ENCODE results near the gene MRPS24.

Gene MRPS24

DNA sequence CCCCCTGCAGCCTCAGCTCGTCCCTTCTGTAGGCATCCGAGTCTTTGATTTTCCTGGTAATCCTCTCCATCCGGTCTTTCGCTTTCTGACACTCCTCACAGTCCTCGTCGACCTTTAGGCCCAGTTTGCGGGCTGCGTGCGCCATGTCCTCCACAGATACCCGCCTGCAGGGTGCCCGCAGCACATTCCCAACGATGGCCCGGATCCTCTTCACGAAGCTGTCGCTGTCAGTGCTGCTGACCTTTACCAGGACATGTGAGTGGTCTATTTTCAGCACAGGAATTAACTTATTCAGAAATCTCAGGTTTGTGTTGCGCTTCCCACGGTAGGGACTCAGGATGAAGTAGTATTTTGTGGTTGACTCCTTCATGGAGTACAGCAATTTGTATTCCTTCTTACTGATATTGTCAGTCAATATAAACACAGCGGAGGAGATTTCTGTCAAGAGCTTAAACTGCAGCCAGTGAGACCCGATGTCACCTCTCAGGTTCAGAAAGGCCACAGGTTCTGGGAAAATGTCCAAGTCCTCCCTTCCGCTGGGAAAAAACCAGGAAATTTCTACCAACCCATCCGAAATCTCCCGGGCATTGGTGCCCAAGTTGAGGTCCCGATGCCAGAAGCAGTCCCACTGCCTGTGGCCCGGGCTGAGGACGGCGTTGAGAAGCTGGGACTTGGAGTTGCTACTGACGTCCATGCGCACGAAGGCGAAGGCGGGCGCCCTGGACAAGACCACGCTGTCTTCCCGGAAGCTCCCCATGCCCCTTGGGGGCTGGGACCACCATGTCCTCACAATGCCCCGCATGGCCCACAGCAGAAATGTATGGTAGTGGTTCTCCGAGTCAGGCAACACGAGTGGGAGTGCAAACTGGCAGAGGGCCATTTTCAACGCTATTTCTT is 8.9 kb upstream of the MRPS24 start:
- peaks cover 11% of the 10 kb centered on the region for H3K36me3 ChIP-seq (ENCODE audit: control insufficient read depth, insufficient read depth, low read length)
- H3K4me3 ChIP-seq (ENCODE audit: low read length), result no peak overlapping the region
- no peaks in the 10 kb centered on the region for H3K9me3 ChIP-seq (ENCODE audit: control insufficient read depth, insufficient read depth, low read length)
- WGBS (ENCODE audit: insufficient coverage, insufficient read length), result no CpG with 5 or more reads among the region's 38 CpGs
- H3K27ac ChIP-seq (ENCODE audit: low read length), result no peak overlapping the region
- H3K27me3 ChIP-seq (ENCODE audit: control insufficient read depth, insufficient read depth, low read length), result no peaks in the 10 kb centered on the region
- H3K4me1 ChIP-seq (ENCODE audit: control insufficient read depth, insufficient read depth, low read length), result no peaks in the 10 kb centered on the region; the same call in 1 of the 2 replicates
- no peak for DNase-seq (ENCODE audit: low read depth, low spot score)

DNA sequence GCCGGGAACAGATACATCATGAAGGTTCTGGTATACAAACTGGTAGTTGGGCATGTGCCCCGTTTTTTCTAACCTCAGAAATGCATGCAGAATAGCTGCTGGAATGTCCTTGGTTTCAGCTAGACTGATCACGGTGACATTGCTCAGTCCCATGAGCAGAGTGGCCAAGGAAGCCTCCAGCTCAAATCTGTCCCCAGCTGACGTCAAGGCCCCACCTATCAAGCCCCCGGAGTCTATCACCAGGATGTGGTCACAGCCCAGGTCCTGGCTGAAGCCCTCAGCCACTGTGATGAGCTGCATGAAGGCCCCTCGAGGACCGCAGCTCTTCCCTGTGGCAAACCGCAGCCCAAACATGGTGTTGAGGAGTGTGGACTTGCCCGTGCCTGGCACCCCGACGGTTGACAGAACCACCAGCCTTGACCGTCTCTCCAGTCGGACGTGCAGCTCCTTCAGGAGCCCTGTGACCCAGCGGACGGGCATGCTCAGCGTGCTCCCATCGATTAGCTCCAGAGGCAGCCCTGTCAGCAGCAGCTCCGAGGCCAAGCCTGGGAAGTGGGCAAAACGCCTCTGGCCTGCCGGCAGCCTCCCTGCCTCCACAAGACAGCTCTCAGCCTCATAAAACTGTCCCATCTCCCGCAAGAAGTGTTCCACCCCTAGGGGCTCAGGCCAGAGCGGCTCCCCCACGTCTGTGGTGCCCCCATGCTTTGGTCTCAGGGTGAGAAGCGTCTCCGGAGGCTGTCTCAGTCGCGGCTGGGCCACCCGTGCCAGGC is 7.8 kb upstream of the MRPS24 start:
- no CpG with 5 or more reads among the region's 29 CpGs for WGBS (ENCODE audit: insufficient coverage, insufficient read length)
- H3K36me3 ChIP-seq (ENCODE audit: control insufficient read depth, insufficient read depth, low read length), result peaks cover 11% of the 10 kb centered on the region
- H3K9me3 ChIP-seq (ENCODE audit: control insufficient read depth, insufficient read depth, low read length), result no peaks in the 10 kb centered on the region
- no peak overlapping the region for H3K4me3 ChIP-seq (ENCODE audit: low read length)
- no peaks in the 10 kb centered on the region for H3K27me3 ChIP-seq (ENCODE audit: control insufficient read depth, insufficient read depth, low read length)
- no peak for DNase-seq (ENCODE audit: low read depth, low spot score)
- no peak overlapping the region for H3K27ac ChIP-seq (ENCODE audit: low read length)
- peaks cover 3% of the 10 kb centered on the region; the same call in 1 of the 2 replicates for H3K4me1 ChIP-seq (ENCODE audit: control insufficient read depth, insufficient read depth, low read length)

DNA sequence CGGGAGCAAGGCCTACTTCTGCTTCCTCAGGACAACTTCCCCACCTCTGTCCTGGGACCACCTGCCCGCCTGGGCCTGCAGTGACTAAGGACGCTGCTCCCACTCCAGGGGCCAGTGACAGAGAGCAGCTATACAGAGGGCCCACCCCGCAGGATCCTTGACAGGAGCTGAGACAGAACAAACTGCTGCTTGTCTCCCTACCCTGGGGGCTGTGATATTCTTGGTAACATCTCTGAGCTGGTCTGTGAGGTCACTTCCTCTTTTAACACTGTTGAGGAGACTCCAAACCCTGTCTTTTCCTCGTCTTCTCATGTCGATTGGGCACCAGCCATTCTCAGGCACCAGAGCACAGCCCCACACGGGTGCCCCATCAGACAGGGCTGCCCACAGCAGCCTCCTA is 6.9 kb upstream of the MRPS24 start:
- peaks cover 11% of the 10 kb centered on the region for H3K36me3 ChIP-seq (ENCODE audit: control insufficient read depth, insufficient read depth, low read length)
- no peak overlapping the region for H3K27ac ChIP-seq (ENCODE audit: low read length)
- no peak for DNase-seq (ENCODE audit: low read depth, low spot score)
- H3K27me3 ChIP-seq (ENCODE audit: control insufficient read depth, insufficient read depth, low read length), result no peaks in the 10 kb centered on the region
- H3K4me3 ChIP-seq (ENCODE audit: low read length), result no peak overlapping the region
- H3K4me1 ChIP-seq (ENCODE audit: control insufficient read depth, insufficient read depth, low read length), result peaks cover 5% of the 10 kb centered on the region
- no peaks in the 10 kb centered on the region for H3K9me3 ChIP-seq (ENCODE audit: control insufficient read depth, insufficient read depth, low read length)
- WGBS (ENCODE audit: insufficient coverage, insufficient read length), result no CpG with 5 or more reads among the region's 7 CpGs

DNA sequence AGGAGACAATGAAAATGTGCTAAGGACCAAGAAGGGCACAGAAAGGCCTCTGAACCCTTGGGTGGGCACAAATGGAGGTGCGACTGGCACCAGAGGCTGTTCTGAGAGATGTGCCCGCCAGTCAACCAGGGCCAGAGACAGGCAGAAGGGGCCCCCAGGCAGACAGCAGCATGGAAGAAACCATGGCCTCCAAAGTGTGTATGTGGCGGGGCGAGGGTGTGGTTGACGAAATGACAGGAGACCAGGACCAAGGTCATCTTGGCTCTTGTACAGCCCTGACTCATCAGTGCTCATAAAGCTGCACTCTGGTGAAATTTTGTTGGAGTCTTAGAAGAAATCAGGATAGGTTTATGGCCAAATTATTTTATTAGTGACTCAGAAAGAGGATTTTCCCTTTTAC is 4.0 kb upstream of the MRPS24 start:
- no CpG with 5 or more reads among the region's 5 CpGs for WGBS (ENCODE audit: insufficient coverage, insufficient read length)
- Histone ChIP-seq H3K9me3 (ENCODE audit: control insufficient read depth, insufficient read depth, low read length) (no peaks in the 10 kb centered on the region), H3K4me3 (ENCODE audit: low read length) (no peak overlapping the region), H3K27me3 (ENCODE audit: control insufficient read depth, insufficient read depth, low read length) (no peaks in the 10 kb centered on the region), H3K4me1 (ENCODE audit: control insufficient read depth, insufficient read depth, low read length) (peaks cover 5% of the 10 kb centered on the region; the same call in 1 of the 2 replicates), H3K36me3 (ENCODE audit: control insufficient read depth, insufficient read depth, low read length) (peaks cover 11% of the 10 kb centered on the region), H3K27ac (ENCODE audit: low read length) (no peak overlapping the region)
- no peak for DNase-seq (ENCODE audit: low read depth, low spot score)

DNA sequence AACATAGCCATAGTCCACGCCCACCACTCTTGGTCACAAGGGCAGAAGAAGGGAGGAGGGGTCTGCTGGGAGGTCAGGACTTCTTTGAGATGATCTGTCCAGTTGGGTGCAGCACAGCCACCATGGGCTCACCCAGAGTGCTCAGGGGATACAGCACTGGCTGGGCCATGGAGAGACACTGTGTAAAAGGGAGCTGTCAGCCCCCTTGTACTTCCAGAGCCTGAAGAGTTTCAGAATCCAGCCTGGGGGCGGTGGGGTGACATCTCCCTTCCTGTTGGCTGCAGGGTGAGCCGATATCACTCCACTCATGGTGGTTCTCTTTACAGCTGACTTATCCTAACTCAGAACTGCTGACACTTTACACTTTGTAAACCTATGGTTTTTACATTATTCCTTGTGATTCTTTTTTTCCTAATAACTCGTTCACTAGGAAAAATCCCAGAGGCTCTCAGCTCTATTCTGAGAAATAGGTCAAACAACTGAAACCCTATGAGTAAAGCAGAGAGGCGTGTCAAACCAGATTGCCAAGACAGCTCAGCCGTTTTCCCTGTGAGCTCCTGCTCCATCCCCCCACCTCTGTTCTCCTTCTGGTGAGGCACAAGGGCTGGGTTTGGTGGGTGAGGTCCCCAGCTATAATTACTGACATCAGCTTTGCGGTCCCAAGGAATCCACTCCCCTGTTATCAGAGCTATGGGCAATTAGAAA is 3.2 kb upstream of the MRPS24 start:
- Histone ChIP-seq H3K27ac (ENCODE audit: low read length) (no peak overlapping the region), H3K36me3 (ENCODE audit: control insufficient read depth, insufficient read depth, low read length) (peaks cover 8% of the 10 kb centered on the region), H3K27me3 (ENCODE audit: control insufficient read depth, insufficient read depth, low read length) (no peaks in the 10 kb centered on the region), H3K4me3 (ENCODE audit: low read length) (no peak overlapping the region), H3K9me3 (ENCODE audit: control insufficient read depth, insufficient read depth, low read length) (no peaks in the 10 kb centered on the region), H3K4me1 (ENCODE audit: control insufficient read depth, insufficient read depth, low read length) (peaks cover 5% of the 10 kb centered on the region; the same call in 1 of the 2 replicates)
- no CpG with 5 or more reads among the region's 7 CpGs for whole genome bisulfite sequencing (ENCODE audit: insufficient coverage, insufficient read length)
- no peak for DNase-seq (ENCODE audit: low read depth, low spot score)

DNA sequence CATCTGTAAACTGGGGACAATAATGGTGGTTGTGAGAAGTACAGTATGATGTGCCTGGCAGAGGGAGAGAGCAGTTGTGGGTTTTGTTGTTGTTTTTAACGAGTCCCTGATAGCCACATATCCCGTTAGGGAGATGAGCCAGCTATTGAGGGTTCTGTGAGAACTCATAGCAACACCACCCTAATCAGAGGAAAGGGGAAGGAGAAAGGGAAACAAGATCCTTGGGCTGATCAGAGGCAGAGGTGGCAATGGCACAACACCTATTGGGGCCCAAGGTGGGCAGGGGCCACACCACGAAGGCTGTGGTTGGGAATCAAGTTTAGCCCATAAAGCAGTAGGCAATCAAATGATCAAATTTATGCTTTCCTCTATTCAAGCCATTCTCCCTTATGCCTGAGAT is 1.7 kb upstream of the MRPS24 start:
- Histone ChIP-seq H3K9me3 (ENCODE audit: control insufficient read depth, insufficient read depth, low read length) (no peaks in the 10 kb centered on the region), H3K4me1 (ENCODE audit: control insufficient read depth, insufficient read depth, low read length) (peaks cover 5% of the 10 kb centered on the region; the same call in 1 of the 2 replicates), H3K36me3 (ENCODE audit: control insufficient read depth, insufficient read depth, low read length) (peaks cover 3% of the 10 kb centered on the region; the same call in 1 of the 2 replicates), H3K27me3 (ENCODE audit: control insufficient read depth, insufficient read depth, low read length) (no peaks in the 10 kb centered on the region), H3K27ac (ENCODE audit: low read length) (no peak overlapping the region), H3K4me3 (ENCODE audit: low read length) (no peak overlapping the region)
- WGBS (ENCODE audit: insufficient coverage, insufficient read length), result no CpG with 5 or more reads among the region's 3 CpGs
- DNase-seq (ENCODE audit: low read depth, low spot score), result no peak

DNA sequence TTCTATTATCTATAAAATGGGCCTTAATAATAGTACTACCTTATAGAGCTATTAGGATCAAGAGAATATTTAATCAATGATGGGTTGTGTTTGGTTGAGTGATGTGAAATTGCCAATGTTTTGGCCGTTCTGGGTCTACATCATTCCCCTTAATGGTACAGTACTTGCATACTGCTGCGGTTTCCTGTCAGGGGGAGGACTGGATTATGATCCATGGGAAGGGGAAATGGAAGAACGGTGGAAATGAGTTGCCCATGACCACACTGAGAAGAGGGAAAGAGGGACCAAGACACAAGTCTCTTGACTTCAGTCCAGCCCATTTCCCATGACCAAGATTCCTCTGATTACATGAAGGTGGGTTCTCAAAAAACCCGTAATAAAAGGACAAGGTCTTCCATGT is 999 bp upstream of the MRPS24 start:
- WGBS (ENCODE audit: insufficient coverage, insufficient read length), result no CpG with 5 or more reads among the region's 4 CpGs
- no peak for DNase-seq (ENCODE audit: low read depth, low spot score)
- Histone ChIP-seq H3K27me3 (ENCODE audit: control insufficient read depth, insufficient read depth, low read length) (no peaks in the 10 kb centered on the region), H3K36me3 (ENCODE audit: control insufficient read depth, insufficient read depth, low read length) (peaks cover 3% of the 10 kb centered on the region; the same call in 1 of the 2 replicates), H3K4me1 (ENCODE audit: control insufficient read depth, insufficient read depth, low read length) (peaks cover 5% of the 10 kb centered on the region; the same call in 1 of the 2 replicates), H3K9me3 (ENCODE audit: control insufficient read depth, insufficient read depth, low read length) (no peaks in the 10 kb centered on the region), H3K27ac (ENCODE audit: low read length) (no peak overlapping the region), H3K4me3 (ENCODE audit: low read length) (no peak overlapping the region)

DNA sequence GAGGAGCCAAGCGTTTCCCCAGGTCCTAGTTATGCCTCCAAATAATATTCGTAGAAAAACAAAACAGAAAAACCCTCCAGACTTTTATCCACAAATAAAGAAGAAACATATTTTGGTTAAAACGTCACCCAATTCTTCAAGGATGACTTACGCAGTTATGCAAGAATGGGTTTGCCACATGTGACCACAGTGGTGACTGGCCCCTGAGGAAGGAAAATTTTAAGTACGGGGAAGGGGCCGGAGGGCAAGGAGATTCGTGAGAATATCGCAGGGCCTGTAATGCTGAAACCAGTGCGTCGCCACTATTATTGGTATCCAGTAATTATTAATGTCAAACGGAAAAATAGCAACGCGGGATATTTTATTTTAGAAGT is 537 bp upstream of the MRPS24 start:
- peaks cover 3% of the 10 kb centered on the region; the same call in 1 of the 2 replicates for H3K36me3 ChIP-seq (ENCODE audit: control insufficient read depth, insufficient read depth, low read length)
- H3K9me3 ChIP-seq (ENCODE audit: control insufficient read depth, insufficient read depth, low read length), result no peaks in the 10 kb centered on the region
- peaks cover 5% of the 10 kb centered on the region; the same call in 1 of the 2 replicates for H3K4me1 ChIP-seq (ENCODE audit: control insufficient read depth, insufficient read depth, low read length)
- H3K4me3 ChIP-seq (ENCODE audit: low read length), result peak overlapping the region; percentile 79; the same call in 1 of the 2 replicates
- no CpG with 5 or more reads among the region's 13 CpGs for WGBS (ENCODE audit: insufficient coverage, insufficient read length)
- H3K27me3 ChIP-seq (ENCODE audit: control insufficient read depth, insufficient read depth, low read length), result no peaks in the 10 kb centered on the region
- no peak overlapping the region for H3K27ac ChIP-seq (ENCODE audit: low read length)
- DNase-seq (ENCODE audit: low read depth, low spot score), result no peak

DNA sequence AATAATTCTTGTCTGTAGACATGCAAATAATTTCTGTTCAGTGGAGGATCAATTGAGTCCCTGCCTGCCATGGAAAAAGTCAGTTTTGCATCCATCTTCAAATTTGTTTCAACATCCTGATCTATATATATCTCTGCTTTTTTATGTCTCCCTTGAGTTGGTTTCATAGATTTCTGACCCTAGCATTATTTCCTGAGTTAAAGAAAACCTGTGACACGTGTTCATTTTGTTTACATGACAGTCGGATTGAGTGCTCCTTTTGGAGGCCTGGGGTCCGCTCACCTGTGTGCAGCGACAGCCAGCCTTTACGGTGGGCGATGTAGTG is 674 bp downstream of the MRPS24 start:
- Histone ChIP-seq H3K27me3 (ENCODE audit: control insufficient read depth, insufficient read depth, low read length) (no peaks in the 10 kb centered on the region), H3K9me3 (ENCODE audit: control insufficient read depth, insufficient read depth, low read length) (no peaks in the 10 kb centered on the region), H3K4me3 (ENCODE audit: low read length) (peak overlapping the region; percentile 79; the same call in 1 of the 2 replicates), H3K4me1 (ENCODE audit: control insufficient read depth, insufficient read depth, low read length) (peaks cover 5% of the 10 kb centered on the region; the same call in 1 of the 2 replicates), H3K36me3 (ENCODE audit: control insufficient read depth, insufficient read depth, low read length) (peaks cover 3% of the 10 kb centered on the region; the same call in 1 of the 2 replicates), H3K27ac (ENCODE audit: low read length) (no peak overlapping the region)
- WGBS (ENCODE audit: insufficient coverage, insufficient read length), result no CpG with 5 or more reads among the region's 6 CpGs
- no peak for DNase-seq (ENCODE audit: low read depth, low spot score)

DNA sequence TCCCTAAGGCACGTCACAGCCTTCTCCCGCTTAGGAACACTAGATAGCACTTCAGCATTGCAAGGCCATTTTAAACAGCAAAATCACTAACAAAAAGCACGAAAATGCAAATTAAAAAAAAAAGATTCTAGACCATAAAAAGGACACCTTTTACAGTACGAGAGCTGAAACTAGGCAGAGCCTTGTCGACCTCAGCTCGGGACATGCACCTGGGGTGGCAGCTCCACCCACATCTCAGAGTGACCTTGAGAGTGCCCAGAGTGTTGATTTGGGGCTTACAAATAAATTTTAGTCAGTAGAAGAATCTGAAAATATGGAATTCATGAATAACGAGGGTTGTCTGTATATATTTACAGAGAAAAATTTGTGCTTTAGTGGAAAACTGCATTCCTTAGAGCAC is 1.1 kb downstream of the MRPS24 start:
- H3K27ac ChIP-seq (ENCODE audit: low read length), result no peak overlapping the region
- H3K4me1 ChIP-seq (ENCODE audit: control insufficient read depth, insufficient read depth, low read length), result peaks cover 5% of the 10 kb centered on the region; the same call in 1 of the 2 replicates
- H3K9me3 ChIP-seq (ENCODE audit: control insufficient read depth, insufficient read depth, low read length), result no peaks in the 10 kb centered on the region
- WGBS (ENCODE audit: insufficient coverage, insufficient read length), result no CpG with 5 or more reads among the region's 7 CpGs
- DNase-seq (ENCODE audit: low read depth, low spot score), result no peak
- no peak overlapping the region for H3K4me3 ChIP-seq (ENCODE audit: low read length)
- H3K27me3 ChIP-seq (ENCODE audit: control insufficient read depth, insufficient read depth, low read length), result no peaks in the 10 kb centered on the region
- H3K36me3 ChIP-seq (ENCODE audit: control insufficient read depth, insufficient read depth, low read length), result peaks cover 3% of the 10 kb centered on the region; the same call in 1 of the 2 replicates

Measured in iPS DF 6.9 (cell line).